ENCODE results near the gene GOLGA6L7.
"Not testable (repeated sequence)": the region's sequence is repeated elsewhere in the genome, so short reads cannot be mapped to it uniquely, and the experiment has no call there.

GOLGA6L7 gene

GRCh38 chr15:28848521-28848920 is at the start of gene GOLGA6L7:
TSS of gene GOLGA6L7 (minus strand) at chr15:28848644. CDS start at chr15:28848549, 95 bp downstream.
- in situ Hi-C loops (cut with MboI; ENCODE audit: low sequenced_read_pairs): not testable (repeated sequence)

- in situ Hi-C loops (cut with MboI; ENCODE audit: low sequenced_read_pairs): no loop called here
Observed at GRCh38 chr15:28897861-28898585, 49.6 kb upstream of the GOLGA6L7 start.

- in situ Hi-C loops (cut with MboI; ENCODE audit: low sequenced_read_pairs): no loop called here
Observed at GRCh38 chr15:28896951-28897350, 48.5 kb upstream of the GOLGA6L7 start.

GRCh38 chr15:28895566-28895965 is 47.1 kb upstream of the GOLGA6L7 start:
- in situ Hi-C loops (cut with MboI; ENCODE audit: low sequenced_read_pairs): no loop called here

- in situ Hi-C loops (cut with MboI; ENCODE audit: low sequenced_read_pairs): no loop called here
Observed at GRCh38 chr15:28895146-28895545, 46.7 kb upstream of the GOLGA6L7 start.

GRCh38 chr15:28894631-28895030 is 46.2 kb upstream of the GOLGA6L7 start:
- in situ Hi-C loops (cut with MboI; ENCODE audit: low sequenced_read_pairs): no loop called here

- in situ Hi-C loops (cut with MboI; ENCODE audit: low sequenced_read_pairs): no loop called here
Observed at GRCh38 chr15:28892789-28893610, 44.6 kb upstream of the GOLGA6L7 start.

GRCh38 chr15:28891588-28891987 is 43.1 kb upstream of the GOLGA6L7 start:
- in situ Hi-C loops (cut with MboI; ENCODE audit: low sequenced_read_pairs): no loop called here

GRCh38 chr15:28890711-28891495 is 42.5 kb upstream of the GOLGA6L7 start:
- in situ Hi-C loops (cut with MboI; ENCODE audit: low sequenced_read_pairs): no loop called here

- in situ Hi-C loops (cut with MboI; ENCODE audit: low sequenced_read_pairs): not testable (repeated sequence)
Observed at GRCh38 chr15:28890291-28890690, 41.8 kb upstream of the GOLGA6L7 start.

GRCh38 chr15:28889871-28890270 is 41.4 kb upstream of the GOLGA6L7 start:
- in situ Hi-C loops (cut with MboI; ENCODE audit: low sequenced_read_pairs): not testable (repeated sequence)

GRCh38 chr15:28889346-28889745 is 40.9 kb upstream of the GOLGA6L7 start:
- in situ Hi-C loops (cut with MboI; ENCODE audit: low sequenced_read_pairs): no loop called here

- in situ Hi-C loops (cut with MboI; ENCODE audit: low sequenced_read_pairs): no loop called here
Observed at GRCh38 chr15:28888900-28889299, 40.5 kb upstream of the GOLGA6L7 start.

- in situ Hi-C loops (cut with MboI; ENCODE audit: low sequenced_read_pairs): no loop called here
Observed at GRCh38 chr15:28888302-28888894, 40.0 kb upstream of the GOLGA6L7 start.

GRCh38 chr15:28887339-28888174 is 39.1 kb upstream of the GOLGA6L7 start:
- in situ Hi-C loops (cut with MboI; ENCODE audit: low sequenced_read_pairs): no loop called here

GRCh38 chr15:28886431-28887338 is 38.2 kb upstream of the GOLGA6L7 start:
- in situ Hi-C loops (cut with MboI; ENCODE audit: low sequenced_read_pairs): no loop called here

- in situ Hi-C loops (cut with MboI; ENCODE audit: low sequenced_read_pairs): no loop called here
Observed at GRCh38 chr15:28885630-28886430, 37.4 kb upstream of the GOLGA6L7 start, which contains the start of gene APBA2. TSS of gene APBA2 (plus strand) at chr15:28885974. CDS start at chr15:29053885, 167,911 bp downstream.

- in situ Hi-C loops (cut with MboI; ENCODE audit: low sequenced_read_pairs): no loop called here
Observed at GRCh38 chr15:28885128-28885629, 36.7 kb upstream of the GOLGA6L7 start.
